Left ventricle myocardium inferior (tissue), 1 donor: ENCODE data around the gene RBM8A. TPM values are rescaled to one million over a fixed set of nuclear protein-coding genes. Genes with fewer than 3 reads are reported as not detected.

Experiments
- DNase-seq: peaks from one replicate; pipeline ENCODE4 v3.0.0-alpha.2; 2020
- H3K27ac ChIP-seq: fragments of 200-600 bp; replicated peaks from 2 replicates; pipeline ENCODE4 v1.8.0; 2021
- H3K27me3 ChIP-seq: fragments of 200-600 bp; 2 replicates; pipeline ENCODE4 v1.8.0; 2021; ENCODE audit warnings: low read depth
- H3K36me3 ChIP-seq: fragments of 200-600 bp; 2 replicates; pipeline ENCODE4 v1.8.0; 2021
- H3K4me1 ChIP-seq: fragments of 200-600 bp; 2 replicates; pipeline ENCODE4 v1.8.0; 2021
- H3K4me3 ChIP-seq: fragments of 200-600 bp; 2 replicates; pipeline ENCODE4 v1.8.0; 2021; ENCODE audit warnings: mild to moderate bottlenecking, moderate library complexity
- H3K9me3 ChIP-seq: fragments of 200-600 bp; replicated peaks from 2 replicates; pipeline ENCODE4 v1.8.0; 2021
- intact Hi-C: fragments of 100-400 bp; cut with micrococcal nuclease; formaldehyde crosslinking; loops from one replicate; pipeline ENCODE4 v1.11.0; 2022
- total RNA-seq: library from RNA; stranded (reverse); fragmentation: NEBNext Ultra II Directional; extraction: Animal tissue kit (Norgen Biotek cat#: 25700); gene quantifications from one replicate; pipeline ENCODE4 v1.2.1, GENCODE V29; 2021
- TF ChIP-seq, protein P1 (sequence below): fragments of 200-600 bp; IDR thresholded peaks from 2 replicates; pipeline ENCODE4 v1.8.0; 2021; ENCODE audit warnings: antibody characterized with exemption, mild to moderate bottlenecking, borderline replicate concordance
- donor health status: DM: no; HTN: yes; CAD: no; lungs with severe emphysema.

RBM8A gene
- total RNA-seq, 1 donor from 2014 or later = 64.4 TPM

DNA sequence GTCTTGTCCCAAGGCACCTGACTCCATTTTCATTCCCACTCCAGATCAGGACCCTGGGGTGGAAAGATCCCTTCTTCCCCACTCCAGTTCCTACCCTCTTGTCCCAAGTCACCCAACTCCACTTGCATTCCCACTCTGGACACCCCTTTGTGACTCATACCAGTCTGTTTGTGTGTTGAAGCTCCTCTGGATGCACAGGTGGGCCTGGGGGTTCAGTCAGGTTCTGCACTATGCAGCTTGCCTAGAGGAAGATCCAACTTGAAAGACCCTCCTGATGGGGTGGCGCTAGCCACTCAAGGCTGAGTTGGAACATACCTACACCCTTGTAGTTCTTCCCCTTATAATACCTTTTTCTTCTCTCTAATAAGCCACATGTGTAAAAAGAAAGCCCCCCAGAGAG, 31.8 kb downstream of the RBM8A start:
- Histone ChIP-seq H3K4me3 (no peak overlapping the region), H3K4me1 (peaks cover 29% of the 10 kb centered on the region), H3K27me3 (no peaks in the 10 kb centered on the region), H3K27ac (no peak overlapping the region), H3K9me3 (no peaks in the 10 kb centered on the region), H3K36me3 (no peaks in the 10 kb centered on the region)
- DNase-seq = no peak
- intact Hi-C loops = loop anchor here (10.0 kb wide), 1 partner anchor 119 kb away; no protein-coding TSS in a partner anchor
- TF ChIP-seq, protein P1, sequence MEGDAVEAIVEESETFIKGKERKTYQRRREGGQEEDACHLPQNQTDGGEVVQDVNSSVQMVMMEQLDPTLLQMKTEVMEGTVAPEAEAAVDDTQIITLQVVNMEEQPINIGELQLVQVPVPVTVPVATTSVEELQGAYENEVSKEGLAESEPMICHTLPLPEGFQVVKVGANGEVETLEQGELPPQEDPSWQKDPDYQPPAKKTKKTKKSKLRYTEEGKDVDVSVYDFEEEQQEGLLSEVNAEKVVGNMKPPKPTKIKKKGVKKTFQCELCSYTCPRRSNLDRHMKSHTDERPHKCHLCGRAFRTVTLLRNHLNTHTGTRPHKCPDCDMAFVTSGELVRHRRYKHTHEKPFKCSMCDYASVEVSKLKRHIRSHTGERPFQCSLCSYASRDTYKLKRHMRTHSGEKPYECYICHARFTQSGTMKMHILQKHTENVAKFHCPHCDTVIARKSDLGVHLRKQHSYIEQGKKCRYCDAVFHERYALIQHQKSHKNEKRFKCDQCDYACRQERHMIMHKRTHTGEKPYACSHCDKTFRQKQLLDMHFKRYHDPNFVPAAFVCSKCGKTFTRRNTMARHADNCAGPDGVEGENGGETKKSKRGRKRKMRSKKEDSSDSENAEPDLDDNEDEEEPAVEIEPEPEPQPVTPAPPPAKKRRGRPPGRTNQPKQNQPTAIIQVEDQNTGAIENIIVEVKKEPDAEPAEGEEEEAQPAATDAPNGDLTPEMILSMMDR = no peak

DNA sequence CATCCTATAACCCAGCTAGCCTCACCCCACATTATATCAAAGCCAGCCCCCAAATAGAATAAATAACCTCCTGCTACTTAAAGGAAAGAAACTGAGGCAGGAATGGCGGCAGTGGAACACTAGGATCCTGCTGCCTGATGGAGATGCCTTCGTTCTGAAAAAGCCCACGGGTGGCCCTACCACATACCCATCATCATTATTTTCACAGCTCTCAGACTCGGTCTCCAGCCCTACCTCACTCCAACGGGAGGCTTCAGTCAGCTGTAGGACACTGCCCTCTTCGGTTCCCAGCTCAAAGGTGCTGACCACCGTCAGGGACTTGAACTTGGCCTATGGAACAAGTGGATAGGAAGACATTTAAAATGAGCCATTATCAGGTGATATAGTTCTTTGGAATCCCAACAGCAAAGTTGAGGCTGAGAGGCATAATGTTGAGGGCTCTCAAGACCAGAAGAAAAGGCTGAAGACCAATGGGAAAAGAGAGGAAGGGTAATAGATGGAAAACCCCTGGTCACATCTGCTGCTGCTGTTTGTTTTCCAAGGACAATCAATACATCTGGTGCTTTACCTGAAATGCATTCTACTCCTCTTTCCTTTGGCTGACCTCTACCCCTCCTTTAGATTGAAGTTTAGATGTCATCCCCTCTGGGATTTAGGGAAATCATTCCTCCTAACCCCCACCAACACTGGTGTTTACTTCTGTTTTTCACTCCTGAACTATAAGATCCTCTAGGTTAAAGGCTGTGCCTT, 33.8 kb downstream of the RBM8A start:
- Histone ChIP-seq H3K36me3 (no peaks in the 10 kb centered on the region), H3K4me1 (peaks cover 40% of the 10 kb centered on the region), H3K9me3 (no peaks in the 10 kb centered on the region), H3K27ac (peak overlapping the region; percentile 87), H3K4me3 (no peak overlapping the region), H3K27me3 (no peaks in the 10 kb centered on the region)
- intact Hi-C loops = loop anchor here (10.0 kb wide), 1 partner anchor 121 kb away; no protein-coding TSS in a partner anchor
- TF ChIP-seq, protein P1 = no peak
- DNase-seq = no peak

DNA sequence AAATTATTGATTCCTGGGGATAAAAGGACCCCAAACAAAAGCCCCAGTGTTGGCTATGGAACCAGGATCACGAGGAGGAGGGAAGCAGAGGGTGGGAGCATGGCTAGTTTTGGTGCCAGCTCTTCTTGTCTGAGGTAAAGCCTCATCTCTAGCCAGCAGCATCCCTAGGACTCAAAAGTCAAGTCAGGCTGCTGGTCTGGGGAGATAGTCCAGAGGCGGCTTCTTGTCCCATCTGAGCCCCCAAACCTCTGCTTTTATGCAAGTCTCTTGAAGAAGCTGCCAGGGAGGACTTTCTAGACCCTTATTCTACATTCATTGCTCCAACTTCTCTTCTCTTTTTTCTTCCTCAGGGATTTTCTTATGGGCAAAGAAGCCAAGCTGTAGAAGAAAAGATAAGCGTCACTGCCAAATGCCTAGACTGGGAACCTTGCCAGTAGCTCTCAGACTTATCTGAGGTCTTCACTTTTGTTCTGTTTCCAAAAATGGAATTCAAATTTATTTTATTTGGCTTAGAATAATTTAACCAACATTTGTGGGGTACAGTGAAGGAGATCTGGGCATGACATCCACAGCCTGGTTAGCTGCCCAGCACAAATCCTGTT, 34.7 kb downstream of the RBM8A start:
- Histone ChIP-seq H3K27ac (peak overlapping the region; percentile 87), H3K4me3 (peak overlapping the region; percentile 42), H3K27me3 (no peaks in the 10 kb centered on the region), H3K36me3 (no peaks in the 10 kb centered on the region), H3K9me3 (no peaks in the 10 kb centered on the region), H3K4me1 (peaks cover 40% of the 10 kb centered on the region)
- TF ChIP-seq, protein P1 = no peak
- intact Hi-C loops = loop anchor here (10.0 kb wide), 1 partner anchor 122 kb away; no protein-coding TSS in a partner anchor
- DNase-seq = no peak

DNA sequence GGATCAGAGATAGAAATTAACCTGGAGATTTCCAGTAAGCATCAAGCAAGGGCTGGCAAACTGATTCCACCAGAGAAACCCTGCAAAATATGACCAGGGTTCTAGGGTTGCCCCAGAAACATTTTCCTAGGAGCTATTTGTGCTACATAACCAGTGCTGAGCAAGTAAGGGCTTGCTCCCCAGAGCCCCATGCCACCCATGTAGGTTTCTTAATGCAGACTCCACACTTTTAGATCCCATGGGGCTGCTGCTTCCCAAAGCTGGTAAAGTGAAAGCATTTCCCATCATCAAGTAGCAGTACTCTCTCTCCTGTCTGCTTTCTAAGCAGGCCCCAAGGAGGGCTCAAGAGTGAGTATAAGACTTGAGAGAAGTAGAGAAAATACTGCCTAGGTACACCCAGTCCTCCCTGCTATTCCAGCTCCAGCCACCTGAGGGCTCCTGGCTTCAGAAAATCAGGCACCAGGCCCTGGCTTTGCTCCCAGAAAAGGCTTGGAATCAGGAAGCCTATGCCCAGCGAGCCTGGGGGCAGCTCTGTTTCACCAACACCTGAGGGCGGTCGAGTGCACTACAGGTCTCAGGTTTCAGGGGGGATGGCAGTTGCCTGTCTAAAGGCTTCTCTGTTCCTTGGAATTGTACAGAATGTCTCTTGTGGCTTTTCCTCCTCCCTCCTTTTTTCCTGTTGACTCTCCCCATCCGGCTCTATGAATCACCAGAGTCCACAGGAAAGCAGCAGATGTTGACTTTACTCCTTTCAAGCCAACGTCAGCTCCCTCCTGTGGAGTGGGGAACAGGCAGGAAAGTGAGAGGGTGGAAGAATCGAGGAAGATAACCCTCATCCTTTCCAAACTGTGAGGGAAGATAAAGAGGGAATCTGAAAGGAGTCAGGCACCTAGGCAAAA, 35.4 kb downstream of the RBM8A start:
- Histone ChIP-seq H3K36me3 (no peaks in the 10 kb centered on the region), H3K4me1 (peaks cover 48% of the 10 kb centered on the region), H3K27ac (peak overlapping the region; percentile 87), H3K4me3 (peak overlapping the region; percentile 42), H3K9me3 (no peaks in the 10 kb centered on the region), H3K27me3 (no peaks in the 10 kb centered on the region)
- DNase-seq = peak; percentile 89
- intact Hi-C loops = loop anchor here (10.0 kb wide), 1 partner anchor 123 kb away; no protein-coding TSS in a partner anchor
- TF ChIP-seq, protein P1 = peak; percentile 98

DNA sequence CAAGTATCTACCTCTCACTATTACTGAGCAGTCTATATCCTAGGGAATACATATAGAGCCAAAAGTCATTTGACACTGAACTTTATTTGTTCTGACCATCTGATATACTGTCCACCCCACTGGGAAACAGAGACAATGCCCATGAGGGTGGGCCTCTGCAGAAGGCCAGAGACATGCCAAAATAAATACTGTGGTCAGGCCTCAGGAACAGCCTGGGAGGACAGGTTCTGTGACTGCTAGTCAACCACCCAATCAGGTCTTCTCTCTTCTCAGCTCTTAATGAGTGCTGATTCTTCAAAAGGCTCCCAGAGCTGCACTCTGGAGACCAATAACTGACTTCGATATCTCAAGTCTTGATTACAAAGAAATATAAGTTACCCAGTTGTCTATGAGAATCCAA, 36.1 kb downstream of the RBM8A start:
- H3K27me3 ChIP-seq = no peaks in the 10 kb centered on the region
- TF ChIP-seq, protein P1 = no peak
- DNase-seq = no peak
- intact Hi-C loops = loop anchor here (10.0 kb wide), 1 partner anchor 124 kb away; no protein-coding TSS in a partner anchor
- peak overlapping the region; percentile 42 for H3K4me3 ChIP-seq
- peak overlapping the region; percentile 87 for H3K27ac ChIP-seq
- H3K36me3 ChIP-seq = no peaks in the 10 kb centered on the region
- no peaks in the 10 kb centered on the region for H3K9me3 ChIP-seq
- peaks cover 53% of the 10 kb centered on the region for H3K4me1 ChIP-seq
